ENCODE measurements around the gene MGRN1.

MGRN1 gene

GRCh38 chr16:4685776-4686496, 61.3 kb downstream of the MGRN1 start:
- TF ChIP-seq SUZ12 (IDR thresholded peaks at IDR 0.05; ENCODE audit: extremely low read depth, insufficient read depth, insufficient read length), result no peak
- TF ChIP-seq ZNF274 (IDR thresholded peaks at IDR 0.05; ENCODE audit: low read depth, low read length), result no peak
- no peak for TF ChIP-seq YY1 (IDR thresholded peaks at IDR 0.05; ENCODE audit: insufficient read depth, insufficient read length)
- H3K27me3 ChIP-seq (ENCODE audit: insufficient read depth, insufficient read length), result no peaks in the 10 kb centered on the region
- H3K4me3 ChIP-seq (ENCODE audit: insufficient read length, low read depth), result no peak overlapping the region
- H3K4me1 ChIP-seq (ENCODE audit: insufficient read depth, insufficient read length), result peaks cover 8% of the 10 kb centered on the region
- no peak for DNase-seq (ENCODE audit: low read depth, low spot score)
- H3K9ac ChIP-seq (ENCODE audit: insufficient read length, low read depth), result no peak overlapping the region
- peaks cover 95% of the 10 kb centered on the region for H3K36me3 ChIP-seq (ENCODE audit: insufficient read depth, insufficient read length, low read length)
- no peaks in the 10 kb centered on the region for H3K9me3 ChIP-seq (ENCODE audit: insufficient read depth, low read length)

GRCh38 chr16:4686497-4687210, 62.0 kb downstream of the MGRN1 start:
- DNase-seq (ENCODE audit: low read depth, low spot score), result no peak
- no peaks in the 10 kb centered on the region for H3K9me3 ChIP-seq (ENCODE audit: insufficient read depth, low read length)
- H3K4me1 ChIP-seq (ENCODE audit: insufficient read depth, insufficient read length), result peaks cover 9% of the 10 kb centered on the region
- no peak for TF ChIP-seq YY1 (IDR thresholded peaks at IDR 0.05; ENCODE audit: insufficient read depth, insufficient read length)
- TF ChIP-seq ZNF274 (IDR thresholded peaks at IDR 0.05; ENCODE audit: low read depth, low read length), result no peak
- TF ChIP-seq SUZ12 (IDR thresholded peaks at IDR 0.05; ENCODE audit: extremely low read depth, insufficient read depth, insufficient read length), result no peak
- peak overlapping the region; percentile 38 for H3K9ac ChIP-seq (ENCODE audit: insufficient read length, low read depth)
- no peaks in the 10 kb centered on the region for H3K27me3 ChIP-seq (ENCODE audit: insufficient read depth, insufficient read length)
- no peak overlapping the region for H3K4me3 ChIP-seq (ENCODE audit: insufficient read length, low read depth)
- H3K36me3 ChIP-seq (ENCODE audit: insufficient read depth, insufficient read length, low read length), result peaks cover 92% of the 10 kb centered on the region

GRCh38 chr16:4687416-4687815, 62.8 kb downstream of the MGRN1 start:
- no peaks in the 10 kb centered on the region for H3K9me3 ChIP-seq (ENCODE audit: insufficient read depth, low read length)
- H3K9ac ChIP-seq (ENCODE audit: insufficient read length, low read depth), result no peak overlapping the region
- TF ChIP-seq ZNF274 (IDR thresholded peaks at IDR 0.05; ENCODE audit: low read depth, low read length), result no peak
- no peak for TF ChIP-seq SUZ12 (IDR thresholded peaks at IDR 0.05; ENCODE audit: extremely low read depth, insufficient read depth, insufficient read length)
- TF ChIP-seq YY1 (IDR thresholded peaks at IDR 0.05; ENCODE audit: insufficient read depth, insufficient read length), result no peak
- no peaks in the 10 kb centered on the region for H3K27me3 ChIP-seq (ENCODE audit: insufficient read depth, insufficient read length)
- DNase-seq (ENCODE audit: low read depth, low spot score), result no peak
- no peak overlapping the region for H3K4me3 ChIP-seq (ENCODE audit: insufficient read length, low read depth)
- H3K4me1 ChIP-seq (ENCODE audit: insufficient read depth, insufficient read length), result peaks cover 15% of the 10 kb centered on the region
- H3K36me3 ChIP-seq (ENCODE audit: insufficient read depth, insufficient read length, low read length), result peaks cover 84% of the 10 kb centered on the region

GRCh38 chr16:4687946-4688673, 63.5 kb downstream of the MGRN1 start:
- H3K4me3 ChIP-seq (ENCODE audit: insufficient read length, low read depth), result no peak overlapping the region
- H3K36me3 ChIP-seq (ENCODE audit: insufficient read depth, insufficient read length, low read length), result peaks cover 77% of the 10 kb centered on the region
- TF ChIP-seq ZNF274 (IDR thresholded peaks at IDR 0.05; ENCODE audit: low read depth, low read length) (no peak), YY1 (IDR thresholded peaks at IDR 0.05; ENCODE audit: insufficient read depth, insufficient read length) (no peak), SUZ12 (IDR thresholded peaks at IDR 0.05; ENCODE audit: extremely low read depth, insufficient read depth, insufficient read length) (no peak)
- peak overlapping the region; percentile 35 for H3K9ac ChIP-seq (ENCODE audit: insufficient read length, low read depth)
- DNase-seq (ENCODE audit: low read depth, low spot score), result no peak
- no peaks in the 10 kb centered on the region for H3K9me3 ChIP-seq (ENCODE audit: insufficient read depth, low read length)
- H3K27me3 ChIP-seq (ENCODE audit: insufficient read depth, insufficient read length), result no peaks in the 10 kb centered on the region
- peaks cover 11% of the 10 kb centered on the region for H3K4me1 ChIP-seq (ENCODE audit: insufficient read depth, insufficient read length)

GRCh38 chr16:4688674-4689045, 64.0 kb downstream of the MGRN1 start:
- Histone ChIP-seq H3K4me3 (ENCODE audit: insufficient read length, low read depth) (no peak overlapping the region), H3K36me3 (ENCODE audit: insufficient read depth, insufficient read length, low read length) (peaks cover 72% of the 10 kb centered on the region), H3K4me1 (ENCODE audit: insufficient read depth, insufficient read length) (peaks cover 11% of the 10 kb centered on the region), H3K9ac (ENCODE audit: insufficient read length, low read depth) (no peak overlapping the region), H3K9me3 (ENCODE audit: insufficient read depth, low read length) (no peaks in the 10 kb centered on the region), H3K27me3 (ENCODE audit: insufficient read depth, insufficient read length) (no peaks in the 10 kb centered on the region)
- TF ChIP-seq YY1 (IDR thresholded peaks at IDR 0.05; ENCODE audit: insufficient read depth, insufficient read length) (no peak), ZNF274 (IDR thresholded peaks at IDR 0.05; ENCODE audit: low read depth, low read length) (no peak), SUZ12 (IDR thresholded peaks at IDR 0.05; ENCODE audit: extremely low read depth, insufficient read depth, insufficient read length) (no peak)
- no peak for DNase-seq (ENCODE audit: low read depth, low spot score)

- Histone ChIP-seq H3K4me1 (ENCODE audit: insufficient read depth, insufficient read length) (peaks cover 11% of the 10 kb centered on the region), H3K27me3 (ENCODE audit: insufficient read depth, insufficient read length) (no peaks in the 10 kb centered on the region), H3K9ac (ENCODE audit: insufficient read length, low read depth) (peak overlapping the region; percentile 8), H3K4me3 (ENCODE audit: insufficient read length, low read depth) (no peak overlapping the region), H3K36me3 (ENCODE audit: insufficient read depth, insufficient read length, low read length) (peaks cover 68% of the 10 kb centered on the region), H3K9me3 (ENCODE audit: insufficient read depth, low read length) (no peaks in the 10 kb centered on the region)
- no peak for DNase-seq (ENCODE audit: low read depth, low spot score)
- TF ChIP-seq ZNF274 (IDR thresholded peaks at IDR 0.05; ENCODE audit: low read depth, low read length), result no peak
- TF ChIP-seq YY1 (IDR thresholded peaks at IDR 0.05; ENCODE audit: insufficient read depth, insufficient read length), result no peak
- TF ChIP-seq SUZ12 (IDR thresholded peaks at IDR 0.05; ENCODE audit: extremely low read depth, insufficient read depth, insufficient read length), result no peak
These were observed 64.6 kb downstream of the MGRN1 start for GRCh38 chr16:4689091-4689671.

All from NT2/D1 (cell line).